Upper lobe of left lung (tissue), 4 donors: Measurements from ENCODE around the gene STOML1.

Experiments
- CTCF ChIP-seq, 6 experiments: fragments of 450-650 bp in 4 of 6; fragments of 200-600 bp in 2 of 6; sonication (generic) in 2 of 6; IDR thresholded peaks; one replicate each; pipeline ENCODE4 v1.5.1; 2016 to 2019; ENCODE audit warnings: antibody characterized with exemption in 6 of 6
- EP300 ChIP-seq, 4 donors: sonication (generic); formaldehyde crosslinking; IDR thresholded peaks; one replicate each; pipeline ENCODE4 v1.5.1; 2017; ENCODE audit warnings: antibody characterized with exemption in 4 of 4, control low read depth in 2 of 4
- POLR2A ChIP-seq, 4 donors: fragments of 450-650 bp; IDR thresholded peaks; one replicate each; pipeline ENCODE4 v1.5.1; 2016 to 2017; ENCODE audit warnings: antibody characterized with exemption in 4 of 4, mild to moderate bottlenecking in 2 of 4
- POLR2AphosphoS5 ChIP-seq, 2 donors: sonication (generic); formaldehyde crosslinking; IDR thresholded peaks; one replicate each; pipeline ENCODE4 v1.5.1; 2017; ENCODE audit warnings: antibody characterized with exemption in 2 of 2

DNA sequence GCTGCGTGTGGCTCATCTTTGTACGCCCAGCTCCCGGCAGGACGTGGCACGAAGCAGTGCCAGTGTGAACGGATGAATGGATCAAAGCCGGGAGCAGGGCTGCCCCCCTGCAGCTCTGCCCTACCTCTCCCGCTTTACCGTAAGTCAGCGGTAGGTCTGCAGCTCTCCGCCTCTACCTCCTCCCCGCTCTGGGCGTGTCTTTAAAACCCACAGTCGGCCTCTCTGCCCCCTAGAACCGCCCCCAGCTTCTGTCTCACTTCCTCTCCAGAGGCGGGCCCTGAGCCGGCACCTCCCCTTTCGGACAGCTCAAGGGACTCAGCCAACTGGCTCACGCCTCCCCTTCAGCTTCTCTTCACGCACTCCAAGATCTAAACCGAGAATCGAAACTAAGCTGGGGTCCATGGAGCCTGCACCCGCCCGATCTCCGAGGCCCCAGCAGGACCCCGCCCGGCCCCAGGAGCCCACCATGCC lies 2.4 kb upstream of the STOML1 start, which contains the start of gene PML:
- TF ChIP-seq POLR2AphosphoS5 (IDR thresholded peaks at IDR 0.05) (peak; percentile 63 to 91), CTCF (IDR thresholded peaks at IDR 0.05) (peak in 1 of 6 experiments; percentile 42), POLR2A (IDR thresholded peaks at IDR 0.05) (peak in 2 of 4 donors; percentile 81), EP300 (IDR thresholded peaks at IDR 0.05) (no peak)
